PC-3 (cell line): ENCODE data around the gene YIF1B.

ENCODE experiments used
- CTCF ChIP-seq: fragments of 300-600 bp; sonication (generic); conservative IDR thresholded peaks from 2 replicates; pipeline ENCODE4 v1.5.1; 2017; ENCODE audit warnings: antibody characterized with exemption, low read depth, mild to moderate bottlenecking, low read length
- EZH2 ChIP-seq: fragments of 300-600 bp; sonication (generic); IDR thresholded peaks from one replicate; pipeline ENCODE4 v1.6.1; 2017; ENCODE audit warnings: antibody characterized with exemption, mild to moderate bottlenecking, low read length; ENCODE audit not compliant: unreplicated experiment
- EZH2phosphoT487 ChIP-seq: fragments of 300-600 bp; sonication (generic); IDR thresholded peaks from 2 replicates; pipeline ENCODE4 v1.6.1; 2018; ENCODE audit warnings: mild to moderate bottlenecking, antibody characterized with exemption, low read length, borderline replicate concordance

GRCh38 chr19:38361633-38362075, 45.9 kb upstream of the YIF1B start:
- no peak for TF ChIP-seq CTCF
- no peak for TF ChIP-seq EZH2
- no peak for TF ChIP-seq EZH2phosphoT487
